Breast epithelium (tissue), 4 donors: ENCODE results near the gene SYCN. TPM values are rescaled to one million over a fixed set of nuclear protein-coding genes. Genes with fewer than 3 reads are reported as not detected.

Experiments
- DNase-seq, 2 donors: peaks; one replicate each; pipeline ENCODE4 v3.0.0-alpha.2; 2019; ENCODE audit warnings: low spot score in 2 of 2
- H3K27ac ChIP-seq, 2 donors: fragments of 200-600 bp; sonication (generic) in 1 of 2; one replicate each; pipeline ENCODE4 v1.5.1; 2016 to 2019; ENCODE audit warnings: mild to moderate bottlenecking in 1 of 2
- H3K27me3 ChIP-seq, 2 donors: fragments of 200-600 bp; sonication (generic) in 1 of 2; one replicate each; pipeline versions ENCODE4 v1.5.1 to v1.6.0; 2017 to 2019; ENCODE audit warnings: control low read depth in 1 of 2, mild to moderate bottlenecking in 1 of 2
- H3K36me3 ChIP-seq: fragments of 200-600 bp; one replicate; pipeline ENCODE4 v1.5.1; 2019
- H3K4me1 ChIP-seq, 2 donors: fragments of 200-600 bp; sonication (generic); one replicate each; pipeline ENCODE4 v1.5.1; 2016 to 2019; ENCODE audit warnings: control low read depth in 1 of 2
- H3K4me3 ChIP-seq, 3 donors: fragments of 200-600 bp; sonication (generic); 1 replicate in 2 of 3; 2 replicates in 1 of 3; pipeline ENCODE4 v1.5.1; 2016 to 2019; ENCODE audit warnings: mild to moderate bottlenecking in 3 of 3, moderate library complexity in 2 of 3
- H3K9me3 ChIP-seq, 2 donors: fragments of 200-600 bp; sonication (generic) in 1 of 2; one replicate each; pipeline ENCODE4 v1.5.1; 2016 to 2019; ENCODE audit warnings: control low read depth in 1 of 2
- CTCF ChIP-seq, 3 donors: fragments of 450-650 bp; IDR thresholded peaks; one replicate each; pipeline ENCODE4 v1.5.1; 2016 to 2017; ENCODE audit warnings: antibody characterized with exemption in 3 of 3, mild to moderate bottlenecking in 3 of 3, moderate library complexity in 3 of 3
- POLR2A ChIP-seq: fragments of 450-650 bp; IDR thresholded peaks from one replicate; pipeline ENCODE4 v1.6.1; 2016; ENCODE audit warnings: antibody characterized with exemption, mild to moderate bottlenecking, moderate library complexity
- POLR2AphosphoS5 ChIP-seq, 3 donors: sonication (generic); formaldehyde crosslinking; IDR thresholded peaks; one replicate each; pipeline ENCODE4 v1.6.1; 2017; ENCODE audit warnings: antibody characterized with exemption in 3 of 3
- intact Hi-C: fragments of 100-400 bp; cut with DNase I; formaldehyde crosslinking; loops from one replicate; pipeline ENCODE4 v1.15.1; 2023; ENCODE audit warnings: low total_unique reads
- total RNA-seq, 3 donors: library from RNA; depleted of rRNA; stranded (reverse); fragments of >200 nt; gene quantifications; one replicate each; pipeline ENCODE4 v1.1.0, GENCODE V29; 2016

Gene SYCN
- total RNA-seq, 3 donors from 2014 or later: not detected

- Histone ChIP-seq H3K27me3 (no peaks in the 10 kb centered on the region), H3K4me3 (no peak overlapping the region), H3K4me1 (no peaks in the 10 kb centered on the region), H3K9me3 (no peaks in the 10 kb centered on the region), H3K27ac (no peak overlapping the region), H3K36me3 (peaks cover 9% of the 10 kb centered on the region)
- no peak for DNase-seq
- no peak for TF ChIP-seq POLR2A
- TF ChIP-seq POLR2AphosphoS5 (IDR thresholded peaks at IDR 0.05): no peak
- intact Hi-C loops: no loop called here
These were observed 22.4 kb downstream of the SYCN start for GRCh38 chr19:39181500-39182173.

GRCh38 chr19:39180749-39181148 is 23.3 kb downstream of the SYCN start:
- no peak overlapping the region for H3K27ac ChIP-seq
- H3K27me3 ChIP-seq: no peaks in the 10 kb centered on the region
- TF ChIP-seq POLR2AphosphoS5 (IDR thresholded peaks at IDR 0.05): no peak
- no peak for TF ChIP-seq CTCF (IDR thresholded peaks at IDR 0.05)
- no peak for TF ChIP-seq POLR2A
- no peak overlapping the region for H3K4me3 ChIP-seq
- no peaks in the 10 kb centered on the region for H3K9me3 ChIP-seq
- peaks cover 9% of the 10 kb centered on the region for H3K36me3 ChIP-seq
- intact Hi-C loops: no loop called here
- no peaks in the 10 kb centered on the region for H3K4me1 ChIP-seq
- no peak for DNase-seq

GRCh38 chr19:39179754-39180153 is 24.3 kb downstream of the SYCN start:
- H3K4me1 ChIP-seq: no peaks in the 10 kb centered on the region
- DNase-seq: no peak
- H3K36me3 ChIP-seq: peaks cover 9% of the 10 kb centered on the region
- H3K9me3 ChIP-seq: no peaks in the 10 kb centered on the region
- H3K4me3 ChIP-seq: no peak overlapping the region
- intact Hi-C loops: no loop called here
- H3K27ac ChIP-seq: no peak overlapping the region
- TF ChIP-seq POLR2A: no peak
- no peak for TF ChIP-seq POLR2AphosphoS5 (IDR thresholded peaks at IDR 0.05)
- no peak for TF ChIP-seq CTCF (IDR thresholded peaks at IDR 0.05)
- H3K27me3 ChIP-seq: no peaks in the 10 kb centered on the region

- peaks cover 9% of the 10 kb centered on the region for H3K36me3 ChIP-seq
These were observed 25.6 kb downstream of the SYCN start for GRCh38 chr19:39178296-39179006.

GRCh38 chr19:39177736-39178135 is 26.3 kb downstream of the SYCN start:
- no peaks in the 10 kb centered on the region for H3K27me3 ChIP-seq
- no peaks in the 10 kb centered on the region for H3K4me1 ChIP-seq
- intact Hi-C loops: no loop called here
- no peak for TF ChIP-seq POLR2AphosphoS5 (IDR thresholded peaks at IDR 0.05)
- no peak for DNase-seq
- no peak overlapping the region for H3K4me3 ChIP-seq
- no peak overlapping the region for H3K27ac ChIP-seq
- peaks cover 9% of the 10 kb centered on the region for H3K36me3 ChIP-seq
- no peaks in the 10 kb centered on the region for H3K9me3 ChIP-seq

More at GRCh38 chr19:39178296-39179006, 25.6 kb downstream of the SYCN start:
- Histone ChIP-seq H3K4me3 (no peak overlapping the region), H3K27me3 (no peaks in the 10 kb centered on the region), H3K9me3 (no peaks in the 10 kb centered on the region), H3K4me1 (no peaks in the 10 kb centered on the region), H3K27ac (no peak overlapping the region)
- TF ChIP-seq CTCF (IDR thresholded peaks at IDR 0.05) (no peak), POLR2AphosphoS5 (IDR thresholded peaks at IDR 0.05) (no peak)
- DNase-seq: no peak
- intact Hi-C loops: no loop called here

GRCh38 chr19:39177110-39177699 is 26.9 kb downstream of the SYCN start:
- Histone ChIP-seq H3K27me3 (no peaks in the 10 kb centered on the region), H3K4me1 (no peaks in the 10 kb centered on the region), H3K36me3 (peaks cover 9% of the 10 kb centered on the region), H3K27ac (no peak overlapping the region), H3K9me3 (no peaks in the 10 kb centered on the region), H3K4me3 (no peak overlapping the region)
- no peak for TF ChIP-seq POLR2AphosphoS5 (IDR thresholded peaks at IDR 0.05)
- intact Hi-C loops: no loop called here
- DNase-seq: no peak
